ENCODE data around the gene VPS16. TPM values are rescaled to one million over a fixed set of nuclear protein-coding genes. Genes with fewer than 3 reads are reported as not detected.

Gene VPS16
- polyA plus RNA-seq, 1 donor (not counting 4 experiments of a cell fraction or from before 2014, with no cell fraction given): 22.7 TPM

GRCh38 chr20:2891343-2891742 is 50.8 kb downstream of the VPS16 start:
- Histone ChIP-seq H3K27me3 (ENCODE audit: control insufficient read depth, extremely low read depth, insufficient read depth, low read length) (no peaks in the 10 kb centered on the region), H3K9ac (ENCODE audit: control insufficient read depth, extremely low read depth, insufficient read depth, low read length) (no peak overlapping the region), H3K4me3 (ENCODE audit: control insufficient read depth in 2 of 3, extremely low read depth in 1 of 3, insufficient read depth in 2 of 3, low read depth in 1 of 3, low read length in 3 of 3) (no peak overlapping the region), H3K79me2 (ENCODE audit: control insufficient read depth, insufficient read depth, low read length) (peaks cover 50% of the 10 kb centered on the region), H3K9me1 (ENCODE audit: control insufficient read depth, extremely low read depth, insufficient read depth, low read length) (no peaks in the 10 kb centered on the region), H3K4me2 (ENCODE audit: control insufficient read depth, extremely low read depth, insufficient read depth, low read depth, low read length) (no peak overlapping the region), H2AFZ (ENCODE audit: control insufficient read depth, low read length) (no peak overlapping the region), H3K4me1 (ENCODE audit: control insufficient read depth, extremely low read depth, insufficient read depth, low read length) (peaks cover 10% of the 10 kb centered on the region), H3K9me3 (ENCODE audit: control insufficient read depth, low read depth, low read length) (no peaks in the 10 kb centered on the region), H4K20me1 (ENCODE audit: control insufficient read depth, extremely low read depth, insufficient read depth, low read length) (no peaks in the 10 kb centered on the region), H3K27ac (ENCODE audit: control insufficient read depth, insufficient read depth, low read length) (no peak overlapping the region), H3K36me3 (ENCODE audit: control insufficient read depth in 2 of 2, extremely low read depth in 1 of 2, insufficient read depth in 2 of 2, low read length in 2 of 2) (no peaks in the 10 kb centered on the region)
- DNase-seq (ENCODE audit: low read depth, low spot score): no peak
- TF ChIP-seq CTCF (optimal IDR thresholded peaks at IDR 0.05 in 1 of 3, IDR thresholded peaks at IDR 0.05 in 1 of 3, conservative IDR thresholded peaks at IDR 0.05 in 1 of 3; ENCODE audit: extremely low read depth in 1 of 3, insufficient read depth in 2 of 3, low read length in 3 of 3) (no peak), EZH2 (IDR thresholded peaks at IDR 0.05; ENCODE audit: low read length) (no peak)
- dilution Hi-C loops (cut with MboI; ENCODE audit: extremely low pct_ligation_motif_present, low sequenced_read_pairs): no loop called here
- FAIRE-seq: no peak

- dilution Hi-C loops (cut with MboI; ENCODE audit: extremely low pct_ligation_motif_present, low sequenced_read_pairs): no loop called here
- no peak overlapping the region for H3K27ac ChIP-seq (ENCODE audit: control insufficient read depth, insufficient read depth, low read length)
- H3K4me2 ChIP-seq (ENCODE audit: control insufficient read depth, extremely low read depth, insufficient read depth, low read depth, low read length): no peak overlapping the region
- H3K4me1 ChIP-seq (ENCODE audit: control insufficient read depth, extremely low read depth, insufficient read depth, low read length): peaks cover 10% of the 10 kb centered on the region
- H3K9me3 ChIP-seq (ENCODE audit: control insufficient read depth, low read depth, low read length): no peaks in the 10 kb centered on the region
- H3K27me3 ChIP-seq (ENCODE audit: control insufficient read depth, extremely low read depth, insufficient read depth, low read length): no peaks in the 10 kb centered on the region
- no peaks in the 10 kb centered on the region for H4K20me1 ChIP-seq (ENCODE audit: control insufficient read depth, extremely low read depth, insufficient read depth, low read length)
- FAIRE-seq (no peak), DNase-seq (ENCODE audit: low read depth, low spot score) (no peak)
- no peak for TF ChIP-seq EZH2 (IDR thresholded peaks at IDR 0.05; ENCODE audit: low read length)
- TF ChIP-seq CTCF (optimal IDR thresholded peaks at IDR 0.05 in 1 of 3, IDR thresholded peaks at IDR 0.05 in 1 of 3, conservative IDR thresholded peaks at IDR 0.05 in 1 of 3; ENCODE audit: extremely low read depth in 1 of 3, insufficient read depth in 2 of 3, low read length in 3 of 3): no peak
- H2AFZ ChIP-seq (ENCODE audit: control insufficient read depth, low read length): no peak overlapping the region
- no peak overlapping the region for H3K9ac ChIP-seq (ENCODE audit: control insufficient read depth, extremely low read depth, insufficient read depth, low read length)
- no peaks in the 10 kb centered on the region for H3K9me1 ChIP-seq (ENCODE audit: control insufficient read depth, extremely low read depth, insufficient read depth, low read length)
- no peak overlapping the region for H3K4me3 ChIP-seq (ENCODE audit: control insufficient read depth in 2 of 3, extremely low read depth in 1 of 3, insufficient read depth in 2 of 3, low read depth in 1 of 3, low read length in 3 of 3)
- H3K36me3 ChIP-seq (ENCODE audit: control insufficient read depth in 2 of 2, extremely low read depth in 1 of 2, insufficient read depth in 2 of 2, low read length in 2 of 2): no peaks in the 10 kb centered on the region
- peaks cover 57% of the 10 kb centered on the region for H3K79me2 ChIP-seq (ENCODE audit: control insufficient read depth, insufficient read depth, low read length)
Observed at GRCh38 chr20:2892376-2892775, 51.8 kb downstream of the VPS16 start.

All from keratinocyte (primary cell).